ENCODE data around the gene MRAP2. TPM values are rescaled to one million over a fixed set of nuclear protein-coding genes. Genes with fewer than 3 reads are reported as not detected.
"Not testable (repeated sequence)": the region's sequence is repeated elsewhere in the genome, so short reads cannot be mapped to it uniquely, and the experiment has no call there.

The MRAP2 gene
- total RNA-seq, 1 experiment from 2014 or later, result 4.9 TPM

- POLR2A ChIA-PET, result no interaction called here
Observed at GRCh38 chr6:84027340-84028181, 6.0 kb upstream of the MRAP2 start.

DNA sequence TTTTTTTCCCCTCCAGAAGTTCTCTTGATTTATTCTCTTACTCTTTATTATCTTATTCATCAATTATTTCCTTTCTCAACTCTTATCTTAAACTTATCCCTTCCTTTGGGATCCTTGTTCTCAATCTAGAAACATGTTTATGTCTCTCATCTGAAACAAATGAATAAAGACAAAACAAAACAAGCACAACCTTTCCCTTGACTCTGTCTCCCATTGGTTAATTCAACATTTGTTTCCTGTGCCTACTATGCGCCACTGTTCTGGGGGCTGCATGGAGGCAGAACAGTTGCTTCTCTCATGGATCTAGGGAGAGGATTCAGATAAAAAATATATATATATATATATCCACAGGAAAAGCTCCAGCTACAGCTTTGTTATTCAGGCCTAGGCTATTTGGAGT lies 5.2 kb upstream of the MRAP2 start:
- Mint-ChIP-seq H3K9me3 (peaks cover 22% of the 10 kb centered on the region), H3K36me3 (peaks cover 4% of the 10 kb centered on the region), H3K27me3 (ENCODE audit: low read depth) (peaks cover 15% of the 10 kb centered on the region), H3K4me3 (no peak overlapping the region), H3K4me1 (peaks cover 11% of the 10 kb centered on the region), H3K27ac (no peak overlapping the region)
- ChIA-PET CTCF (no interaction called here), POLR2A (no interaction called here)
- ATAC-seq (no peak), DNase-seq (ENCODE audit: low spot score) (no peak)
- no peak for TF ChIP-seq ZBTB21 (CRISPR knock-in tag; IDR thresholded peaks at IDR 0.05; ENCODE audit: borderline replicate concordance)
- no peak for TF ChIP-seq JAZF1 (CRISPR knock-in tag; IDR thresholded peaks at IDR 0.05)
- no peak for TF ChIP-seq CTCF (IDR thresholded peaks at IDR 0.05)

More at GRCh38 chr6:84027340-84028181, 6.0 kb upstream of the MRAP2 start:
- DNase-seq (ENCODE audit: low spot score) (no peak), ATAC-seq (no peak)
- H3K27me3 Mint-ChIP-seq (ENCODE audit: low read depth), result peaks cover 8% of the 10 kb centered on the region
- CTCF ChIA-PET, result no interaction called here
- H3K36me3 Mint-ChIP-seq, result peaks cover 4% of the 10 kb centered on the region
- no peak overlapping the region for H3K27ac Mint-ChIP-seq
- H3K9me3 Mint-ChIP-seq, result peaks cover 22% of the 10 kb centered on the region
- peaks cover 3% of the 10 kb centered on the region for H3K4me1 Mint-ChIP-seq
- H3K4me3 Mint-ChIP-seq, result no peak overlapping the region
- TF ChIP-seq, protein P1, sequence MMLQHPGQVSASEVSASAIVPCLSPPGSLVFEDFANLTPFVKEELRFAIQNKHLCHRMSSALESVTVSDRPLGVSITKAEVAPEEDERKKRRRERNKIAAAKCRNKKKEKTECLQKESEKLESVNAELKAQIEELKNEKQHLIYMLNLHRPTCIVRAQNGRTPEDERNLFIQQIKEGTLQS (CRISPR knock-in tag; conservative IDR thresholded peaks at IDR 0.05), result no peak
- no peak for TF ChIP-seq HMGXB4 (CRISPR knock-in tag; IDR thresholded peaks at IDR 0.05)
- TF ChIP-seq ZNF281 (CRISPR knock-in tag; IDR thresholded peaks at IDR 0.05), result no peak
- TF ChIP-seq KAT7 (CRISPR knock-in tag; IDR thresholded peaks at IDR 0.05; ENCODE audit: borderline replicate concordance), result no peak
- no peak for TF ChIP-seq ATF1 (CRISPR knock-in tag; IDR thresholded peaks at IDR 0.05)
- TF ChIP-seq ZNF416 (CRISPR knock-in tag; IDR thresholded peaks at IDR 0.05), result no peak
- TF ChIP-seq ZNF121 (CRISPR knock-in tag; IDR thresholded peaks at IDR 0.05), result no peak
- no peak for TF ChIP-seq PRRX2 (CRISPR knock-in tag; IDR thresholded peaks at IDR 0.05)
- TF ChIP-seq MAX (CRISPR knock-in tag; IDR thresholded peaks at IDR 0.05), result no peak
- TF ChIP-seq, protein P2, sequence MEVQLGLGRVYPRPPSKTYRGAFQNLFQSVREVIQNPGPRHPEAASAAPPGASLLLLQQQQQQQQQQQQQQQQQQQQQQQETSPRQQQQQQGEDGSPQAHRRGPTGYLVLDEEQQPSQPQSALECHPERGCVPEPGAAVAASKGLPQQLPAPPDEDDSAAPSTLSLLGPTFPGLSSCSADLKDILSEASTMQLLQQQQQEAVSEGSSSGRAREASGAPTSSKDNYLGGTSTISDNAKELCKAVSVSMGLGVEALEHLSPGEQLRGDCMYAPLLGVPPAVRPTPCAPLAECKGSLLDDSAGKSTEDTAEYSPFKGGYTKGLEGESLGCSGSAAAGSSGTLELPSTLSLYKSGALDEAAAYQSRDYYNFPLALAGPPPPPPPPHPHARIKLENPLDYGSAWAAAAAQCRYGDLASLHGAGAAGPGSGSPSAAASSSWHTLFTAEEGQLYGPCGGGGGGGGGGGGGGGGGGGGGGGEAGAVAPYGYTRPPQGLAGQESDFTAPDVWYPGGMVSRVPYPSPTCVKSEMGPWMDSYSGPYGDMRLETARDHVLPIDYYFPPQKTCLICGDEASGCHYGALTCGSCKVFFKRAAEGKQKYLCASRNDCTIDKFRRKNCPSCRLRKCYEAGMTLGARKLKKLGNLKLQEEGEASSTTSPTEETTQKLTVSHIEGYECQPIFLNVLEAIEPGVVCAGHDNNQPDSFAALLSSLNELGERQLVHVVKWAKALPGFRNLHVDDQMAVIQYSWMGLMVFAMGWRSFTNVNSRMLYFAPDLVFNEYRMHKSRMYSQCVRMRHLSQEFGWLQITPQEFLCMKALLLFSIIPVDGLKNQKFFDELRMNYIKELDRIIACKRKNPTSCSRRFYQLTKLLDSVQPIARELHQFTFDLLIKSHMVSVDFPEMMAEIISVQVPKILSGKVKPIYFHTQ (CRISPR knock-in tag; IDR thresholded peaks at IDR 0.05), result no peak
- no peak for TF ChIP-seq ZNF671 (CRISPR knock-in tag; IDR thresholded peaks at IDR 0.05)
- TF ChIP-seq SMAD3 (CRISPR knock-in tag; IDR thresholded peaks at IDR 0.05; ENCODE audit: borderline replicate concordance), result no peak
- no peak for TF ChIP-seq ESRRA (CRISPR knock-in tag; IDR thresholded peaks at IDR 0.05; ENCODE audit: borderline replicate concordance)

- POLR2A ChIA-PET; DNase-seq (ENCODE audit: low spot score); CTCF ChIA-PET; ATAC-seq; H3K4me3 Mint-ChIP-seq; H3K27ac Mint-ChIP-seq: not testable (repeated sequence)
- peaks cover 26% of the 10 kb centered on the region for H3K9me3 Mint-ChIP-seq
- peaks cover 10% of the 10 kb centered on the region for H3K36me3 Mint-ChIP-seq
- peaks cover 32% of the 10 kb centered on the region for H3K27me3 Mint-ChIP-seq (ENCODE audit: low read depth)
- H3K4me1 Mint-ChIP-seq, result peaks cover 27% of the 10 kb centered on the region
Observed at GRCh38 chr6:84032000-84032399, 1.6 kb upstream of the MRAP2 start.

Data from WTC11 (cell line).